GM19372 (cell line): Measurements from ENCODE around the gene PPEF1.
"Not testable (repeated sequence)": the region's sequence is repeated elsewhere in the genome, so short reads cannot be mapped to it uniquely, and the experiment has no call there.

Source experiments
- ATAC-seq: cut with Tn5 transposase; IDR thresholded peaks from one replicate; pipeline ENCODE4 v1.9.1; 2021; ENCODE audit warnings: mild to moderate bottlenecking, low read depth, moderate library complexity; ENCODE audit not compliant: unreplicated experiment

Gene PPEF1

DNA sequence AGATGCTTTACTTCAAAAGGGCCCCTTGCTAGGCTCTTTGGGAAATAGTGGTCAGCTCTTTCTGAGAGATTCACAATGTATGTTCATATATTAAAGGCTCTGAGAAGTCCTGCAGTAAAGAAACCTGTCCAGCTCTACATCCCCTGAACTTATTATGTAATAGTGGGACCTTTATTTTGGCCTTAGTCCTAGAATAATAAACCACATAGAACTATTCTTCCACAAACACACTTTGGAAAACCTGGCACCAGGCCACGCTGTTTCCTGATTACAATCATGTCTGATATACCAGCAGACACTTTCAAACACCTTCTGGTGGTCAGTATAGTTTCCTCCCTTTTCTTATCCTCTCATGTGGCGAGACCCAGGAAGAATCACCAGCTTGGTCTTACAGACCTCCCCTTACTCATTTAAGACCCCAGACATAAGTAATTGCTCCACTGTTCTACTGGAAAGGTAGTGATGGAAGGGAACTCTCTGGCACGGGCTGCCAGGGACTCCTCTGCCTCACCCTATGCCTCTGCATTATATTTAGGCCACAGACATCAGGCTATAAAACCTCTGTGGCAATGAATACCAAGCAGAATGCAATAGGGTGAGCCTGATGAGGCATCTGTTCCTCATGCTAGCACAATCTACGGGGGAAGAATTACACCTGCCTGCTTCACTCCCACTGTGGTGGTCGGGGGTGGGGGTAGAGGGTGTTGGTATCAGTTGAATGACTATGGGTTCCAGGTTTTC is 5.7 kb upstream of the PPEF1 start:
- ATAC-seq: no peak

DNA sequence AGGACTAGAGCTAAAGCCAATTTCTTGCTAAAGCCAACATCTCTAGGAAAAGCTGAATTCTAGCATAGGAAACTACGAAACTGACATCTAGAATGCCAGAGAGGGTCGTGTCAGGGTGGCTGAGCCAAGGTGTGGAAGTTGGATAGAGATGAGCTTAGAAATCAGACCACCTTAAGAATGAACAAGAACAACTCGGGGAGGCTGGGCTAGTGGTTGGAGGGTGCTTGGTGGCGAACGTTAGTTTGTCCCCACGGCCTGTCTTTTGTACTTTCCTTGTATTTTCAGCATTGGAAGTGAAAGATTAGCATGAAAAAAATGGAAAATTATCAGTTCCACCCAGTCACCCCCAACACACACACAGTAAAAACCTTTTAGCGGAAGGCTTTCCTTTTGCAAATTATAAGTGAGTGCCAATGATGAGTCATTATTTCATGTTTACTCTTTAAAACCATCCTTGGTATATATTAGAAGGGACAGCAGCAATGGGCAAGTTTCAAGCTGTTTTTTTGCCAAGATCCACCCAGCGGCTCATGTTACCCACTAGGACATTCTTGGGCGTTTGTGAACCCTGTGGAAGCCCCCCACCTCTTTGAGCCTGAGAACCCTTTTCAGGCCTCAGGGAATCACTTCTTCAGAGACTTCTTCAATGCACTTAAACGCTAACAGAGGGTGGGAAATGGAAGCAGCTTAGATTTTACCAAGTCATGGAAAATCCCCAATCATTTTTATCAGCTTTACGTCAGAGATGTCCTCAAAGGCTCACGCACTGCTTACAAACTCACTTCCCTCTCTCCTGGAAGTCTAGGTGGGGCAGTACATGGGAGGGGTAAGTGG is 4.9 kb upstream of the PPEF1 start:
- no peak for ATAC-seq

DNA sequence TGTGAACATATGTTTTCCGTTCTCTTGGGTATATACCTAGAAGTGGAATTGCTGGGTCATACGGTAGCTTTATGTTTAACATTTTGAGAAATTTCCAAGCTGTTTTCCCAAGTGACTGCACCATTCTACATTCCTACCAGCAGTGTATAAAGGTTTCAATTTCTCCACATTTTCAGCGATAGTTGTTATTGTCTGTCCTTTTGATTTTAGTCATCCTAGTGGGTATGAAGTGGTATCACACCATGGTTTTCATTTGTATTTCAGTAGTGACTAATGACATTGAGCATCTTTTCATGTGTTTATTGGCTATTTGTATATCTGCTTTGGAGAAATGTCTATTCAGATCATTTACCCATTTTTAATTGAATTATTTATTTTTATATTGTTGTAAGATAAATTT is 2.4 kb downstream of the PPEF1 start:
- ATAC-seq: no peak

DNA sequence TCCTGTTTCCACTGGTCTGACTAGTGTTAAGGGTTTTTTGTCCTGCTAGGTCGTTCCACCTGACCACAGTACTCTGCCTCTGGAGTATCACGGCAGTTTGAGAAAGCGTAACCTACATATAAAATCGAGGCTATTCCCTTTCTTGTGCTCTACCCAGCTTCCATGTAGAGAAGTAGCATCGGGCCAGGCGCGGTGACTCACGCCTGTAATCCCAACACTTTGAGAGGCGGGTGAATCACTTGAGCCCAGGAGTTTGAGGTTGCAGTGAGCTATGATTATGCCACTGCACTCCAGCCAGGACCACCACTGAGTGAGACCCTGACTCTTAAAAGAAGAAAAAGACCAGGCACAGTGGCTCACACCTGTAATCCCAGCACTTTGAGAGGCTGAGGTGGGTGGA is 7.5 kb downstream of the PPEF1 start:
- no peak for ATAC-seq

DNA sequence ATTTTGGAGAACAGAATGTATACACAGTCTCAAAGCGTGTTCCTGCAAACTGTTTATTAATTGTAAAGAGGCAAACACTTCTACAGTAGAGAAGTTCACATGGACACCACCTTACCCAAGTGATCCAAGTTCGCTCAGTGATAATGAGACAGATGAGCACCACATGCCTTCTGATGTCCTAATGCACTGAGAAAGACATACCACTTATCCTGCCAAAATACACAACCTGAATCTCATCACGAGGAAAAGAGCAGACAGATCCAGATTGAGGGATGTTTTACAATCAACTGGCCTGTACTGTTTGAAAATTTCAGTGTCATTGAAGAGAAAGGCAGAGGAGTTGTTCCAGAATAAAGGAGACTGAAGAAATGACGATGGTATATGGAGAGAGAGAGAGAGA is 12.4 kb downstream of the PPEF1 start:
- ATAC-seq: no peak

DNA sequence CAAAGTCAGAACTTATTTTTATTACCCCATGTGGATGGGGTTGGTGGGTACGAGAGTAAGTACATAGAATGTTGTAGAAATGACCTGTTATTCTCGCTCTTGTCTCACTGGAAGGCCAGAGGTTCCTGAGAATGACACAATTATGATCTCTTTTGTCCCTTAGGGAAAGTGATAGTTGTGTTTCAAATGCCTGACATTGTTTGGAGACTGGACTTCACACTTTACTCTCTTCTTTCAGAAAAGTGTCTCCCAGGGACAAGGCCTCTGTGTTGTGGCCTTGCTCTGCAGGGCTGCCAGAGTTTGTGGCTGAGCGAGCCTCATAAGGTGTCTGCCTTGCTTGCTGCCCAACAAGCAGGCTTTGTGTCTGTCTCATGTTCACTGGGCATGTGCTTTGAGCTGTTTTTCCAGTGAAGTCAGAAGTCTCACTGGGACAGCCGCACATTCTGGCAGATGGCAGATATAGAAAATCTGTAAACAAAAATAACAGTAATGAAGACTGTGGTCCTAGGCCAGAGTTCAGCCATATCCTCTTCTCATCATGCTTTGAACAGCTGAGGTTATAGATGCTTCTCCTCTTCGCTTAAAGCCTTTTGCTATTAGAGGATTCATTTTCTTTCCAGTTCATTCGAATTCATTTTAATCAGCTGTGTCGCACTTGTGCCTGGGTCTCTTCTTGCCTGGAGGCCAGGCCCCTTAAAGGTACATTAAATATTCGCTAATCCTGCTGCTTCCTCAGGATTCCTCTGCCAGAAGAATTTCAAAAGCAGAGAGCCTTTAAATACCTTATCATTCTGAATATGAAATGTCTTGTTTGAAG is 14.4 kb downstream of the PPEF1 start:
- no peak for ATAC-seq

DNA sequence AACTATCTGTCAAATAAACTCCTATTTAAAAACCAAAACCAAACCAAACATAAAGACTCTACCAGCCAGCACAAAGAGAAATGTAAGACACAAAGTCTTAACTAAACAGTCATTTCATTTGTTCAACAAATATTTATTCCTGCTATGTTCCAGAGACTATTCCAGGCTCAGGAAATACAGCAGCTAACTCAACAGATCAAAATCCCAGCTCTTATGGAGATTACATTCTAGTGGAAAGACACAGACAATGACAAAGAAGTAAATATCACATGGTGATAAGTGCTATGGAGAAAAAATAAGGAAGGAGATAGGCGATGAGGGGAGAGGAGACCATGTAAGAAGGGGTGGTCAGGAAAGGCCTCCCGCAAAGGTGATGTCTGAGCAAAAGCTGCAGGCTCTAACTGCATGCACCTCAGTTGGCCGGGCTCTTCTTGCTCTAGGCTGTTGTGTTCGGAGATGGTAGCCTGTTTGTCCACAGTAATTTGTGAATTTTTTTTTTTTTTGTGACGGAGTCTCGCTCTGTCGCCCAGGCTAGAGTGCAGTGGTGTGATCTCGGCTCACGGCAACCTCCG is 15.1 kb downstream of the PPEF1 start:
- ATAC-seq: no peak

DNA sequence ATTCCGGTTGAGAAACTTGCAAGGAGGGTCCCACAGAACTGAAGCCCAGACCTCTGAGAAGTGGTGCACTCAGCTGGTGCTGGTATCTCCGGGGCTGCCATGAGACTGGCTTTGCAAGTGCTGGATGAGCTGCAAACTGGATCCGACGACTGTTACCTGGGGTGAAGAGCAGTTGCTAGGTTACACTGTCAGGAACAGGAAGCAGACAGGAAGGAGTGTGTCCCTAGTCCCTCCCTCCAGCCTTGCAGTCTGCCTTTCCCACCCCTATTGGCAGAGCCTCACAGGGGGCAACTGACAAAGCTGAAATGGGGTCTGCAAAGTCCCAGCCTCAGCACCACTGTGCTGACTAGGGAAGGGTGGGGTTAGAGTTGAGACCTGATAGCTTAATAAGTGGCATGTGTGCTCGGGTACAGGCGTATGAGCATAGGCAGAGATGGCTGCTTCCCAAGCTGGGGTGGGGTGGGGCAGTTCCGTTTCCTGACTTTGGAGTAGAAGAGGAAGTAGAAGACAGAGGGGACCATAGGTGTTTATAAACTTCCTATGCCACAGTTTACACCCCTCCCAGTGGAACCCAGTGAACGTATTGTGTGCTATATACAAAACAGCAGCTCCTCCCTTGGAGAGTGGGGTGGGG is 18.0 kb downstream of the PPEF1 start:
- no peak for ATAC-seq

DNA sequence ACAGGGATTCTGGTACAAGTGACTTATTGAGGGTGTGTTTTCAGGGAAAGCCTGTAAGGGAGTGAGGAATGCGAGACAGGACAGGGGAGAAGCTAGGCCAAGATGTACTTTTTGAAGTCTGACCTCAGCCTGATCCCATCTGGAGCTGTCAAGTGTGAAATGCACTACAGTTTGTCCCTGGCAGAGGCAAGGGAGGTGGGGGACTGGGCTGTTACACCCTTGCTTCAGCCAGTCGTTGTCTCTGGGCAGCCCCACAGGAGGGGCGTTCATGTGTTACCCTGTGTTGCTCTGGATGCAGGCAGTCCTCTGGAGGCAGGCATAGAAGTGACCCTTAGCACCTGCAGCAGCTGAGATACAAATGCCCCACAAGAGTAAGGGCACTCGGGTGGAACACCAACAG is 25.8 kb downstream of the PPEF1 start:
- no peak for ATAC-seq

DNA sequence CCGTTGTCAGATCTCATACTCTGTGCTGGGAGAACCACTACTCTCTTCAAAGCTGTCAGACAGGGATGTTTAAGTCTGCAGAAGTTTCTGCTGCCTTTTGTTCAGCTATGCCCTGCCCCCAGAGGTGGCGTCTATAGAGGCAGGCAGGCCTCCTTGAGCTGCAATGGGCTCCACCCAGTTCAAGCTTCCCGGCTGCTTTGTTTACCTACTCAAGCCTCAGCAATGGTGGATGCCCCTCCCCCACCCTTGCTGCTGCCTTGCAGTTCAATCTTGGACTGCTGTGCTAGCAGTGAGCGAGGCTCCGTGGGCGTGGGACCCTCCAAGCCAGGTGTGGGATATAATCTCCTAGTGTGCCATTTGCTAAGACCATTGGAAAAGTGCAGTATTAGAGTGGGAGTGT is 32.2 kb downstream of the PPEF1 start:
- not testable (repeated sequence) for ATAC-seq

DNA sequence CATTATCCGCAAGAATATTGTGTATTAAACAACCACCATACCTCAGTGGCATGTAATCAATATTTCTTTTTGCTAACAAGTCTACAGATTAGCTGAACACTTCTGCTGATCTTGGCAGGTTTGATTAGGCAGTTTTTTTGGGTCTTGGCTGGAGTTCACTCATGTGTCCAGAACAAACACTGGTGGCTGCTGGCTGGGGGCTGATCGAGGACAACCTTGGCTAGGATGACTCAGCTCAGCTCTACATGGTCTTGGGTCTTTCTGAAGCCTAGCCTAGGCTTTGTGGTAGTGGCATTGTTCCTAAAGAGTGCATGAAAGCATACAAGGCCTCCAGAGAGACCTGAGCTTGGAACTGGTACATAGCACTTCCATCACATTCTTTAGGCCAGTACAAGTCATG is 41.1 kb downstream of the PPEF1 start:
- no peak for ATAC-seq

DNA sequence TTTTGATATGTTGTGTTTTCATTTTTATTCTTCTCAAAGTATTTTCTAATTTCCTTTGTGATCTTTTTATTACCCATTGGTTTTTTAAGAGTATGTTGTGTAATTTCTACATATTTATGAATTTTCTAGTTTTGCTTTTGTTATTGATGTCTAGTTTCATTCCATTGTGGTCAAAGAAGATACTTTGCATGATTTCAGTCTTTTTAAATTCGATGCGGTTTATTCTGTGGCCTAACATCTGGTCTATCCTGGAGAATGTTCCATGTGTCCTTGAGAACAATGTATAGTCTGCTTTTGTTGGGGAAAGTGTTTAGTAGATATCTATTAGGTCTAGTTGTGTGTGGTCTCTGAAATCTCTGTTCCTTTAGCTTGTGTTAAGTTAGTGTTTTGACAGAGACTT is 46.2 kb downstream of the PPEF1 start:
- ATAC-seq: no peak

DNA sequence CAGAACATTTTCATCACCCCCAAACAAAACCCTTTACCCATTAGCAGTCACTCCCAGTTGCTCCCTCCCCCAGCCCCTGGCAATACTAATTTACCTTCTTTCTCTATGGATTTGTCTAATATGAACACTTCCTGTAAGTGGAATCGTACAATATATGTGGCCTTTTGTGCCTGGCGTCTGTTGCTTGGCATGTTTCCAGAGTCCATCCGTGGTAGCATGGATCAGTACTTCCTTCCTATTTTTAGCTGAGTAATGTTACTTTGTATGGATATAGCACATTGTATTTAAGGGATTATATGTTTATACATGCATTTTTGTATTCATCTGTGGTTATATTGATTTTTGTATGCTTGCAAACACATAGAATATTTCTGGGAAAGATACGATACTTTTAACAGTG is 48.2 kb downstream of the PPEF1 start:
- ATAC-seq: no peak

DNA sequence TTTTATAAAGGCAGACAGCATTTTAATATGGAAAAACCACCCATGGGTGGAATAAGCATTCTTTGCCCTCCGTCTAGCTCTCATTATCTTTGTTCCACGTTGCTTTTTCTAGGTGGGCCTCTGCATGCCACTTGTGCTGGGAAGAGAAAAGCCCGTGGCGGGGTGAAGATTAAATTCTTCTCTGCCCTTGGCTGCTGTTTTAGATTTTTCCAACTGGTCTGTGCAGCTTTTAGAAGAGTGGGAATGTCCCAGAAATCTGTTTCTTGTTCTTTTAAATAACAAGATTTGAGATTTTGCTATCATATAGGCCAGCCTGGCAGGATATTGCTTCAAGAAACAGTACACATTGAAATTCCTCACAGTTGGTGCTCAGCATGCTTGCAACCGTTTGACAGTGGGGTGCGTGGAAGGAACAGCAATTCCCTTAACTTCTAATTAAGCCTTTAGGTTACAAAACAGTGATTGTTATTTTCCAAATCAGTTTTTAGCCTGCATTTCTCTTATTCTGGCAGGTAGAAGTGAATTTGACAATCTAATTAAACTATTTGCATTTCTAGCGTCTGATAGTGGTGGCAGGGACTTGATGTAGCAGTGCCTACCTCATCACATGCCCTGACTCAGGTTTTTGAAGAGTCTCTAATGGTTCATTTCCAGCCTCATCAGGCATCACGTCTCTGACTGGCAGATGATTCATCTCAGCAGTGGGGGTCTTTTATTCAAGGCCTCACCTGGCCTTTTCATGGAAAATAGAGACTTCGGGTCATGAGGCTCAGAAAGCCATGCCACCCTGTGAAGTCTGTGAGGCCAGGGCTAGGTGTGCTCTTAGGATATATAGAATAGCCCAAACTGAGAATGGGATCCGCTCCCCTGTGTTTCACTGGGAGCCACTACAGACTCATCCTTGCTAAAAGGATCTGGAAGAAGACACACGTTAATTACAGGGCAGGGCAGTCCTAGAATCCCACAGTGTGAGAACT is 50.8 kb downstream of the PPEF1 start:
- ATAC-seq: no peak

DNA sequence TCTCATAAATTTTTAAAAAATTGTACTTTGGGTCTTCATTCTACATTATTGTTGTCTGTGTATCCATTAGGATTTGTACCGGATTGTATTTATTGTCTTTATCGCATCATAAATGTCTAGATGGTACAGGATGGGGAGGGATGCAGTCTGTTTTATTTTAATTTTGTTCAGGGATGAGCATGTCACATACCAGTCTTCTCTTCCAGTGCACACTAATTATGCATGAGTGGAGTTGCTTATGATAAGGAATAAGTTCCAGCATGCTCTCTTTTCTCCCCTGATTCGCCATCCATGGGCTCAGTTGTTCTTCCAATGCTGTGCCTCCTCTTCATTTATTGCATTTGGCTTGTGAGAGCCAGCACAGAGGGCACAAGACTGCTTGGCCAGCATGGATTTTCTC is 54.3 kb downstream of the PPEF1 start:
- no peak for ATAC-seq

DNA sequence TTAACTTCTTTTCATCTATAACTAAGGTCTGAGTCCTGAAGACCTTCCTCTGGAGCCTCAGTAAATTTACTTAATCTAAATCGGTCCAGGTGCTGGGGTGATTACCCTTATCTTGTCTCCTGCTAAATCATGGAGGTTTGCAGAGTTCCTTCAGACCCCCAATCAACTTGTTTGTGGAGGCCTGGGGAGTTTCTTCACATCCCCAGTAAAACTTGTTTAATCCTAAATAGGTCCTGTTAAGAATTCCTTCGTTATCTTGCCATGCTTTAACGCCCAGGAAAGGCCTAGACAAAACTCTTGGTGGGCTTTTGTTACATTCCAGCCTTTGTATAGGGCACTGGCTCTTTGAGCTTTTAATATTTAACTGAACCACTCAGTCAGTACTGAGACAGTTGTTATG is 55.7 kb downstream of the PPEF1 start:
- ATAC-seq: not testable (repeated sequence)

DNA sequence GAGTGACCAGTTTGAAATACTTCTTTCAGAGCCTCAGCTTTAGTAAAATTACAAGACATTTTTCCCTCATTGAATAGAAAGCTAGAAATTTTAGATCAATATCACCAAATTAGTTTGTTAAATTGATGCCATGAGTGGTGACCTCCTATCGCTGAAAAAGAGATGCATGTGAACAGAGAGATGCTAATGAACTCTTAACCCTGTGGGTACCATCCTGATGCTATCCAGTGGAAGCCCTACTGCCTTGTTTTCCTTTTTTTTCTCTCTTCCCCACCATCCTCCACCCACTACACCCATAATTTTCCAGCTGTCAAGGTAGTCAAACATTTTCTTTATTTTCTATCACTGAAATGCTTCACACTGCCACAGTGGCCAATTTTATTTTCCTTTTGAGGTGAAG is 61.9 kb downstream of the PPEF1 start:
- no peak for ATAC-seq

DNA sequence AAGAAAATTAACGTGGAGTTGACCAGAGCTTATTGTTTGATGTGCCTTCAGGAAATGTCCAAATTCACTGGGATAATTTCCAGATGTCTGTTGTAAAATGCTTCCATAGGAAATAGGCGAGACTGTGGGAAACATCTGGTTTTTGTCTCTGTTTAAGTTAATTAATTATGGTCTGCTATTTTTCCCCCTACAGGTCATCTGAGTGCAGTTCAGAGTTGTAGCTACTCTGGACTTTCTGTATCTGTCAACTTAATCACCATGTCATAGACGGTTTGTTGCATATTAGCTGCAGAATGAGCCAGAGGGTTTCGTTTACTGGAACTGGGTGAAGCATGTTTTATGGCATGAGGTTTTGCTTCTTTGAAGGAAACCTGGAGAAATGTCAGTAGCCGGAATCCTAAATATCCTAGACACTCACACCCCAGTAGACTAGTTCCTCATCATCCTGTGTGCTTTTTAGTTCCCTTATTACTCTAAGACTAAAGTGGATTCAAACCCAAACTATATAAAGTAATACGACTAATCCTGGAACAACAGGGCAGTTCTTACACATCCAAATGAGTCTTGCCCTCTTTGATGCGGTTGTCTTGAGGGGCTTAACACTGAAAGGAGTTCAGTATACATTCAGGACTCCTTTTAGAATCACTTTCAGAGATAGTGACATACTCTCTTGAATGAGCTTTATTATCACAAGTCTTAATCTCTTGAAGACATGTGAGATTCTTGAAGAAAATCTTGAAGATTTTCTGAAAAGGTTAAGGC is 62.5 kb downstream of the PPEF1 start:
- no peak for ATAC-seq

DNA sequence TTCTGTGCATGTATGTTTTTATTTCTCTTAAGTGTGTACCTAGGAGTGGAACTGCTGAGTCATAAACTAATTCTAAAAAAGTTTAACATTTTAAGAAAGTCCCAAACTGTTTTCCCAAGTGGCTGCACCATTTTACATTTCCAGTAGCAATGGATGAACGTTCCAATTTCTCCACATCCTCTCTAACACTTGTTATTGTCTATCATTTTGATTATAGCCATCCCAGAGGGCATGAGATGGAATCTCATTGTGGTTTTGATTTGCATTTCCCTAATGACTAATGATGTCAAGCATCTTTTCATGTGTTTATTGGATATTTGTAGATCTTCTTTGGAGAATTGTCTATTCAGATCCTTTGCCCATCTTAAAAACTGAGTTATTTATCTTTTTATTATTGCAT is 82.5 kb downstream of the PPEF1 start:
- ATAC-seq: no peak
